ENCODE data around the gene KLF13. TPM values are rescaled to one million over a fixed set of nuclear protein-coding genes. Genes with fewer than 3 reads are reported as not detected.

Gene KLF13
- total RNA-seq, 2 experiments from 2014 or later = 112 to 120 TPM

DNA sequence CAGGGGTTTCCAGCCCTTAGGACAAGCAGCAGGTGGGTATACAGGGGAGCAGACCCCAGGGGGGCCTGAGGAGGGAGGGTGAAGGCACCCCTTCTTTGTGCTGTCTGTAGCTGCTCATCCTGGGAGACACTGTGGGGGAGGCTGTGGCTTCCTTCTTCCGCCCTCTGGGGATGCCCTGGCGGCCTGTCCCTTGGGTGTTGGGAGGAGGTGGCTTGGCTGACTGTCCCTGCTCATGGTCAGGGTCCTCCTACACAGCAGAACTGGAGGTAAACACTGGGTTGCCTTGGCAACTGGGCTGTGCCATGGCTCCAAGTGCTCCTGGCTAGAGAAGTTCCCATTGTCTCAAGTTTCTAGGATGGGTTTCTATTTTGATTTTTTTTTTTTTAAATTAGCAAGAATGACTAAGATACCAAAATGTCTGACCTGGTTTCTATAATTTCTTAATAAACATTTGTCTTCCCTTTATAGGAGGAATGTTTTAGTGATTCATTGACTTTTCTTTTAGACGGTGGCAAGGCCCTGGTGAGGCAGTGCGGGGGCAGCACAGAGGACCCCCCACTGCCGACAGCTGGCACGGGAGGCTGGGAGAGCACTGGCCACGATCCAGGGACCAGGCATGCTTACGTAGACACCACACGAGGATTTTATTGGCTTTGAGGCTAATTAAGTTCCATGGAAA is 12.4 kb downstream of the KLF13 start:
- ChIA-PET POLR2A (interaction anchor here (0.9 to 1.2 kb wide), 2 partner anchors 9 to 14 kb away, joined by 3 to 4 read pairs; no protein-coding TSS in a partner anchor), CTCF (interaction anchor here (0.9 kb wide), 1 partner anchor 20 kb away, joined by 3 read pairs; no protein-coding TSS in a partner anchor)

DNA sequence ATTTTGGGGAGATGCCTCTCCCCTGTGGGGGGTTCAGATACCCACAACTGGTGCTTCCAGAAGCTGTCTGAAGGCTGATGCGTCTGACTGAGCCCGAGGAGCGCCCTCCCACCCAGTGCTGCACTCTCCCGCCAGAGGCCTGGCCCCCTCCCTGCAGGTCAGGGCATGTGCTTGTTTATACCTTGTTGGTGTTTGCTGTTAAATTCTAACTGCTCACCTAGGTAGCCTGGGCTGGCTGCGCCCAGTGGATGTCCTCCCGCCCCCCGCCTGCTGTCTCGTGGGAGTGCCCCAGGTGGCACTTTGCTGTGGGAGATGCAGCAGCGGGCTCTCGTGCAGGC is 12.9 kb downstream of the KLF13 start:
- POLR2A ChIA-PET = no interaction called here
- CTCF ChIA-PET = interaction anchor here (0.9 kb wide), 1 partner anchor 20 kb away, joined by 3 read pairs; no protein-coding TSS in a partner anchor

DNA sequence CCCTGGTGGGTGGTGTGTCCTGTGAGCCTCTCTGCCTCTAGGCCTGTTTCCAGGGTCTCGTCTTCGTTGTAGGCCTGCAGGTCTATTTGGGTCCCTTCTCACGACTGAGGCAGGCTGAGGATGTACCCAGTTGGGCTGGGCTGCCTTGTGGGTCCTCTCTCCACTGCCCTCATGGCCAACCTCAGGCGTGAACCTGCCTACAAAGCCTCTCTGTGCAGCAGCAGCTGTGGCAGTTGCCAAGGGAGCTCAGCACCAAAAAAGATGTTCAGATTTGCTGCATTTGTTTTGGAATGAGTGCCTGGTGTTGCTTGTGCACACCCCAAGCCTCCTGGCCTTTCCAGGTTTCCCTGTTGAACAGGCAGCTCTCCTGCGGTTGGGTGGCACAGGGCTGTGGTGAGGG is 13.4 kb downstream of the KLF13 start:
- POLR2A ChIA-PET = interaction anchor here (0.6 kb wide), 1 partner anchor 8 kb away, joined by 3 read pairs; no protein-coding TSS in a partner anchor
- CTCF ChIA-PET = interaction anchor here (0.9 kb wide), 1 partner anchor 19 kb away, joined by 3 read pairs; no protein-coding TSS in a partner anchor

DNA sequence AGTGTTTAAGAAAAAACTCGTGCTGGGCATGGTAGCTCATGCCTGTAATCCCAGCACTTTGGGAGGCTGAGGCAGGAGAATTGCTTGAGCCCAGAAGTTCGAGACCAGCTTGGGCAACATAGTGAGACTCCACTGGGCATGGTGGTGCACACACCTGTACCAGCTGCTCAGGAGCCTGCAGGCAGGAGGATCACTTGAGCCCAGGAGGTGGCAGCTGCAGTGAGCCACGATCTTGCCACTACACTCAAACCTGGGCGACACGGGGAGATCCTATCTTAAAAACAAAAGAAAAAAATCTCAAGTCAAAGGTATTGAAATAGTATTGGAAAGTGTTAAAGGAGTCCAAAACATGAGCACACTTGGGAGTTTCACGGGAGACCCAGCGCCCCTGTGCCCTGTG is 14.0 kb downstream of the KLF13 start:
- POLR2A ChIA-PET = interaction anchor here (0.6 to 1.8 kb wide), 2 partner anchors 9 to 12 kb away, joined by 3 to 4 read pairs; no protein-coding TSS in a partner anchor
- CTCF ChIA-PET = interaction anchor here (1.4 kb wide), 1 partner anchor 95 kb away, joined by 3 read pairs; no protein-coding TSS in a partner anchor

DNA sequence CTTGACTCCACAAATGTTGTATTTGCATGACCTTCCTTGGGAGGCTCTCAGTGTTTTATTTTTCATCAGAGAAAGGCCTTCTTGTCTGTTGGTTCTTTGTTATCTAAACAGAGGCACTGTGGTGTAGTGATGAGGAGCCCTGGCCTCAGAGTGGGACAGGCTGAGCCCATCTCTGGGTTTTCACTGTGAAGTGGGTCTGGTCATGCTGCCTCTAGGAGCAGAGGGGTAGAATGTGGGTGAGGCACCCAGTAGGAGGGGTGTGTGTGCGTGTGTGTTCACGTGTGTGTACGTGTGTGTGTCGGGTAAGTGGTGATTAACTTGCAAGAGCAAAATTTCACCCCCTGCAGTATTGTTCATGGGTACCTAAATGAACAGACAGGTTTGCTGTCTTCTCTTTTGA is 14.4 kb downstream of the KLF13 start:
- POLR2A ChIA-PET = interaction anchor here (1.8 kb wide), 1 partner anchor 12 kb away, joined by 4 read pairs; no protein-coding TSS in a partner anchor
- CTCF ChIA-PET = interaction anchor here (0.5 to 1.8 kb wide), 3 partner anchors 24 to 94 kb away, joined by 3 to 8 read pairs (median 4); no protein-coding TSS in a partner anchor

DNA sequence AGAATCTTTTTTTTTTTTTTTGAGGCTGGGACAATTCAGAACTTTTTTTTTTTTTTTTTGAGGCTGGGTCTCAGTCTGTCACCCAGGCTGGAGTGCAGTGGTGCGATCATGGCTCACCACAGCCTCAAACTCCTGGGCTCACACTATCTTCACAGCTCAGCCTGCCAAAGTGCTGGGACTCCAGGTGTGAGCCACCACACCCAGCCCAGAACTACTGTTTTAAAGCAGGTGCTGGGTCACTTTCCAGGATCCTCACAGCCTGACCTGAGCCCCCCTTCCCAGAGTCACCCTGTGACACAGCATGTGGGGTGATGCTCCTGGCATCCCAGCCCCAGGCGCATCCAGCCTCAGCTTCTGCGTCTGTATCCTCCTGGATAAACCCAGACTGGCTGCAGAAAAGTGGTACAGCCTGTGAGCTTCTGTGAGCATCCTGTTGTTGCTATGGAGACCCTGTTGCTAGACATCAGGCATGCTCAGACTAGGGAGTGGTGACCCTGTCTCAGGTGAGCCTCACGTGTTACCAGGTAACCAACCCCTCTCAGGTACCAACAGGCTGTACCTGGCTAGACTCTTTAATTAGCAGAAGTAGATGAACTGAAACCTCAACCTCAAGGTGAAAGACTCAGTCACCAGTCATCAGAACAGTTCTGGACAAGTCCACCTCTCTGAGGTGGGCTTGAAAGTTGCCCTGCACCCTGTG is 15.0 kb downstream of the KLF13 start:
- POLR2A ChIA-PET = interaction anchor here (0.6 to 3.1 kb wide), 3 partner anchors 13 to 93 kb away, joined by 3 to 10 read pairs (median 4); no protein-coding TSS in a partner anchor
- CTCF ChIA-PET = interaction anchor here (0.5 to 1.8 kb wide), 6 partner anchors 10 to 94 kb away, joined by 3 to 8 read pairs (median 4); no protein-coding TSS in a partner anchor

DNA sequence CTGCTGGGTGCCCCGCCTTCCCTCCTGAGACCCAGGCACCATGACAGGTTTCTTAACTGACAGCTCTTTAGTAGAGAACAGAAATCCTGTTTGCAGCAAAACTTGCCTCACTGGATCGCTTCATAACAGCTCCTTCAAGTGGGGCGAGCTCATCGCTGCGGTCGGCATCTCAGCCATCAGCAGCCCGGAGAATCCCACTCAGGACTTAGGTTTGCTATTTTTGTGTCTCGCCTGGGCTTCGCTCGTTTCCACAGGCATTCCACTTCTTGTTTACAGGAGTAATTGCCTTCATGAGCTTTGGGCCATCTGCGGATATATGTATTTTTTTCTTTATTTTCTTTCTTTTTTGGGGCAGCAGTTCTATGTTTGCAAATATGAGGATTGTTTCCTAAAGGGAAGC is 15.7 kb downstream of the KLF13 start:
- CTCF ChIA-PET = interaction anchor here (1.0 to 1.8 kb wide), 4 partner anchors 10 to 23 kb away, joined by 3 to 8 read pairs (median 4); no protein-coding TSS in a partner anchor
- POLR2A ChIA-PET = interaction anchor here (0.9 to 3.1 kb wide), 3 partner anchors 14 to 93 kb away, joined by 4 to 10 read pairs (median 4); partner anchors contain the start of gene KLF13

DNA sequence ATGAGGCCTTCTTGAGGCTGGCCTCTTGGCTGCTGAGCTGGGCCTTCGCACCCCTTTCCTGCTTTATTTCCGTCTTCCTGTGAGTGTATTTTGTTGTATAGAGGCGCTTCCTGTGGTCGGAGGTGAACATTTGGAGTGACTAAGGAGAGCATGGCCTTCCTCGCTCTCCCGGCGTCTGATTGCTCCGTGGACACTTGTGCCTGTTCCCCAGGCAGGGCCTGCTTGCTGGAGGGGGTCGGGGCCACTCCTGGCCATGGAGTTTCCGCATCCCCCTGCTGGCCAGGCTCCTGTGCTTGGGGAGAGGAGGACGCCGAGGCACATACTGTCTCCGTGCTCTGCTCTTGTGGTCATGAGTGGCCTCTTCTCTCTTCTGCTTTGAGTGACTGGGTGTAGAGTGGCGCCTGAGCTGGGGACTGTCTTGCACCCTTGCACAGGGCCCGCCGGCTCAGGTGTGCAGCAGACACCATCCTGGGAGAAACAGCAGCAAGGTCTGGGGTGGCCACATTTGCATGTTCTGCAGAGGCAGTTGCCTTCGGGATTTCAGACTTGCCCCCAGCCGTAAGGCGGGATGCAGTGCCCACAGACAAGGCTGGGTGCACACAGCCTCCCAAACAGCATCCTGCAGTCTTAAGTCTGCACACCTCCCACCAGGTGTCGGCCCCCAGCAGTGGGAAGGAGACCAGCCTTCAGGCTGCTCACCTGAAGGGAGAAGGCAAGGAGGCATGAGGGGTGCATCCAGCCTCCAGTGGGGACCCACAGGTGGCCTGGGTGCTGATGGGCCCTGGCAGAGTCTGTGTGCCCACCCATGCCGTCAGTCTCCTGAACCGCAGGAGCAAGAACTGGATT is 16.4 kb downstream of the KLF13 start:
- ChIA-PET POLR2A (interaction anchor here (0.9 to 3.1 kb wide), 2 partner anchors 17 to 92 kb away, joined by 4 to 10 read pairs; partner anchors contain the start of gene KLF13), CTCF (interaction anchor here (1.4 to 6.2 kb wide), 5 partner anchors 9 to 95 kb away, joined by 3 to 37 read pairs (median 4); no protein-coding TSS in a partner anchor)

DNA sequence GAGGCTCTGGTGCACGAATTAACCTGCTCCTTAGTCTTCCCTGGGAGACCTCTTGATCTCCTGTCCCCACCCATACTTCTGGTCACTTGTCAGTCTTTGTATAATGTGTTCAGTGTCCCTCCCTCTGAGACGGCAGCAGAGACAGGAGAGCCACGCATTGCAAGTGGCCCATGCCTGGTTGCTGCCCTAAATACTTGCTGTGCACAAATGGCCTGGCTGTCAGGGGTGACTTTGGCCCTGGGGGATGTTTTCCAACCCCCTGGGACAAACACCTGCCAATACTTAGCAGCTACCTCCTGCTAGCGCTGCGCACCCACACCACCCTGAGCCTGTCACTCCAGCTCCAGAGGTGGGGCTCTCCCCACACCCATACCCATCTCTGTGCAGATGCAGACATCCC is 17.2 kb downstream of the KLF13 start:
- CTCF ChIA-PET = interaction anchor here (1.4 to 6.2 kb wide), 3 partner anchors 13 to 94 kb away, joined by 3 to 37 read pairs (median 4); no protein-coding TSS in a partner anchor

DNA sequence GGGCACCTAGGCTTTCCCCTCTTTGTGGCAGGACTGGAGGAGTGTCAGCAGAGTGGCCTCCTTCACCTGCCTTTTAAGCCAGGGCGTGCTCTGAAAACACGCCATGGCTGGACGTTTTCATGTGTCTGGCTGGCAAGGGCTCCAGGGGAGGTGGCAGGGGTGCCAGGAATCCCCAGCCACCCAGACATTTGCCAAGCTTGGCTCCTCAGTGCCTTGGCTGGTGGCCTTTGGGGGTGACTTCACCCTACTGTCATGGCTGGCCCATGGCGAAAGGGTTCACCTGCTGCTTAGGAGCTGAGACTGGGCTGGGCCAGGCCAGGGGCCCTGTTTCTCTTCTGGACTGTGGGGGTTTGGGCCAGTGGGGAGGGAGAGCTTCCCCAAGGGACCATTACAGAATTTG is 17.6 kb downstream of the KLF13 start:
- CTCF ChIA-PET = interaction anchor here (1.4 to 6.2 kb wide), 3 partner anchors 13 to 94 kb away, joined by 3 to 37 read pairs (median 4); no protein-coding TSS in a partner anchor

More for the DNA sequence above, 17.2 kb downstream of the KLF13 start:
- POLR2A ChIA-PET = interaction anchor here (3.1 kb wide), 1 partner anchor 91 kb away, joined by 10 read pairs; no protein-coding TSS in a partner anchor

DNA sequence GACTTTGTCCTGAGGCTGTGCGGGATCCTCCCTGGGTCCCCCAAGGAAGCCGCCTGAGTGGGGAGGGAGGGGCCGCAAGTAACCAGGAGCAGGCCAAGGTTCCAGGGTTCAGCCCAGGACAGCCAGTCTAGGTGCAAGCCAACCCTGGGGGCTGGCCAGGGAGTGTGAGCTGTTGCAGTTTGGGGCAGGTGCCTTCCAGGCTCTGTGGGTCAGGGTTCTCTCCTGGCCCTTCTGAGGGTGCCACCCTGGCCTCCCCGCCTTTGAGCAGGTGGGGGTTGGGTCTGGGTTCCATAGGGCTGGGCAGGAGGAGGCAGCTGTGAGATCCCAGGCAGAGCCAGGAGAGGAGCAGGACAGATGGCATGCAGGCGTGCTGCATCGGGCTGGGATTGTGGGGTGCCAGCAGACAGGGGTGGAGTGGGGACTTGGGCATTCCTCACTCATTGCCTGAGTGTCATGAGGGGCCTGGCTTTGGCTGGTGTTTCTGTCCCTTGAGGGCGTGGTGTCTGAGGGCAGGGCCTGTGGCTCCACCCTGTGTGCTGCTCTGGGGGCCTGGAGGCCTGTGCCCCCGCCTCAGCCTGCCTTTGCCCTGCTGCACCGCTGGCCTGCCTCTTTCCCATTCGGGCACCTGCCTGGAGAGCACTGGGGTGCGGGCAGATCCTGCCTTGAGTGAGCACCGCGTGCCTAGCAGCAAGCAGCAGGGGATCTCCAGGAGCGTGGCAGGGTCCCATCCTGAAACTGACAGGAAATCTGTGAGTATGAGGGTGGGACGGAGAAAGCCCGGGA is 18.4 kb downstream of the KLF13 start:
- CTCF ChIA-PET = interaction anchor here (1.3 to 6.2 kb wide), 8 partner anchors 12 to 143 kb away, joined by 3 to 37 read pairs (median 4); no protein-coding TSS in a partner anchor
- POLR2A ChIA-PET = interaction anchor here (0.6 to 6.1 kb wide), 8 partner anchors 12 to 385 kb away, joined by 3 to 41 read pairs (median 8); partner anchors contain the start of gene KLF13

More for the DNA sequence above, 17.6 kb downstream of the KLF13 start:
- POLR2A ChIA-PET = interaction anchor here (0.6 to 3.1 kb wide), 4 partner anchors 15 to 384 kb away, joined by 3 to 10 read pairs (median 4); partner anchors contain the start of gene KLF13

DNA sequence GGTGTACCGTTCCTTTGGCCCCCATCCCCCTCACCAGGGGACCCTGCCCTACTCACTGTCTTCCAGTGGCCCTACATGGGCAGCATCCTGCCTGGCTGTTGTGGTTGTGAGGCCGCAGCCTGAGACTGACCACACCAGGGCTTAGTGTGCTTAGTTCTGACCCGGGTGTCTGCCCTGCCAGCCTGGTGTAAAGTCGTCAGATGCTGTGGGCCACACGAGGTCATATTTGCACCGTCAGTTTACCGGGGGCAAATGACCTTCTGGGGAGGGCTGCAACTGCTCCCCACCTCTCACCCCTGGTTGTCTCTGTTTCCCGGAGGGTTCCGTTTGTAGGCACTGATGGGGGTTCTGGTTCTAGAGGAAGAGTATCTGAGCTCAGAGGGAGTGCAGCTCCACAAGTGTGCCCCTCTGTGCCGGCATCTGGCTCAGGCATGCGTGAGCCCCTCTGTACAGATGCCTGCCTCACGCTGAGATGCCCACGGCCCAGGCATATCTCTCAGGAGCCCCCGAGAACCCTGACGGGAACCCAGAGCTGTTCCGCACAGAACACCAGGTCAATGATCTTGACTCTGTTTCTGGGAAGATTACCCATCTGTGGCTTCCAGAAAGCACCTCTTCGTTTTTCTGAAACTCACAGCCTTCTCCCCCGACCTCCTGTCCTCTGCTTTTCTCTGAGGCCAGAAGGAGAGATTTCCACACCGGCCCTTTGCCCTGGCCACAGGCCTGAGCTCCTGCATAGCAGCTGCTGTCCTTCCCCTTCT is 19.2 kb downstream of the KLF13 start:
- ChIA-PET CTCF (interaction anchor here (0.8 to 6.2 kb wide), 11 partner anchors 12 to 143 kb away, joined by 3 to 37 read pairs (median 5); partner anchors contain the start of gene KLF13), POLR2A (interaction anchor here (0.8 to 6.1 kb wide), 8 partner anchors 11 to 137 kb away, joined by 3 to 42 read pairs (median 12); partner anchors contain the start of gene KLF13)

DNA sequence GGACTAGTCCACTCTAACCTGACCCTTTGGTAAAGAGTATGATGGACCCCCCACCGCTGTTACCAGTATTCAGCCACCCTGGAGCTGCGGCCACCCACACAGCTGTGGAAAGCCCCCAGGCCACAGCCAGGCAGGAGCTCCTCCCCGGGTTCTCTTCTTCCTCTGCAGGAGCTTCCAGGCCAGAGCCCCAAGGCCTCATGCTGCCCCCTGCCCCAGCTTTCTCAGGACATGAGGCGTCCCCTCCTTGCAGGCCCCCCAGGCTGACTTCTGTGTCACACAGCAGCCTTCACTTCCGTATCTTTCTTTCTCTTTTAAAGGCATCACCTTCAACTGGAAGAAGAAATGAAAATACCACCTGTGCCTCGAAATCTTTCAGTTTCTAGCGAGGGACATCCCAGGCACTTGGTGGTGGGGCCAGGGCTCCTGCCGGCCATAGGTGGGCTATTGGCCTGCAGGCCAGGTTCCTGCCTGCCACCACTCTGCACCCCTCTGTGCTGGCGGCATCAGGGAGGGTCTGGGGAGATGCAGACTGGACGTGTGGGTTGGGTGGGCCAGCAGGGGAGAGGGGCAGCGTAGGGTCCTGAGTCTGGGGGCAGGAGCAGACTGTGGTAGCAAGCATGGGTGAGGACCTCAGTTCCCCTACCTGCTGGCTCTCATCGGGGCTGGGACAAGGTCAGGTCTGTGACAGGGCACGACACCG is 19.9 kb downstream of the KLF13 start:
- POLR2A ChIA-PET = interaction anchor here (0.8 to 6.1 kb wide), 11 partner anchors 10 to 137 kb away, joined by 3 to 42 read pairs (median 8); partner anchors contain the start of gene KLF13
- CTCF ChIA-PET = interaction anchor here (0.8 to 6.2 kb wide), 12 partner anchors 11 to 143 kb away, joined by 3 to 37 read pairs (median 5); partner anchors contain the start of gene KLF13

DNA sequence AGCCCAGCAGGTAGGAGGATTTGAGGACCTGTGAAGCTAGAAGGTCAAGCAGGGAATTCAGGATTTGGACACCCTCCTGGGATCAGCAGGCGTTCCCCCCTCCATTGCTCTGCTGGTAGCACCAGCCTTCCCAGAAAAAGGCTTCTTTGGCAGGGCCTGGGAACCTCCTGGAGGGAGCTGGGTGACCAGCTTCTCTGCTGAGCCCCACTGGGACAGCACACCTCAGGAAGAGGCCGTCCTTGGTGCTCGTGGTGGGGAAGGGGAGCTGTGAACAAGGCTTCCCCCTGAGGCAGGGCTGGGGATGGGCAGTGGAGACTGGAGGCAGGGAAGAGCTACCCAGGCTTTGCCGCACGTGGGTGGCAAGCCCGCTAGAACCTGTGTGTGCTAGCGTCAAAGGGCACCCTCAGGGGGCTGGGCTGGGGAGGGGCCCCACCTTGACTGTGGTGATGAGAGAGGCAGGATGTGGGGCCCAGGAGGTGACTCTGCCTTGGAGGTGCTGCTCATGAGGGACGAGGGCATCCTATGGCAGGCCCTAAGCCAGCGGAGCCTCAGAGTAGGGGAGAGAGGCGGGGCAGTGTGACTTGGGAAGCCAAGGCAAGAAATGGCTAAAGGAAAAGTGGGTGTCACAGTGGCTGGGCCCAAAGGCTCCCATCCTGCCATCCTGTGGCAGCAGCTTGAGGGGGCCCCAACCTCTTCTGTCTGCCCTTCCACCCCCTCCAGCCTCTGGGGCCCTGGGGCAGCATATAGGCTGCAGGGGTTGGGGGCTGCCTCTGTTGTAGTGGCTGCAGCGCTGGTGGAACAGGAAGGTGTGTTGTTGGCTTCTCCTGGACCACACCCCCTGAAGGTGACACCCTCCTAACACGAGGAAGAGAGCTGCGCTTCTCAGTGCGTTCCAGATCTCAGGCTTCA is 20.7 kb downstream of the KLF13 start:
- POLR2A ChIA-PET = interaction anchor here (0.8 to 6.1 kb wide), 11 partner anchors 9 to 136 kb away, joined by 3 to 42 read pairs (median 7); partner anchors contain the start of gene KLF13
- CTCF ChIA-PET = interaction anchor here (1.1 to 6.2 kb wide), 6 partner anchors 10 to 142 kb away, joined by 5 to 37 read pairs (median 13); partner anchors contain the start of gene KLF13

Data from activated CD8-positive, alpha-beta memory T cell treated with anti-CD3 and anti-CD28 coated beads for 36 hours (primary cell).